Activated CD4-positive, alpha-beta memory T cell treated with anti-CD3 and anti-CD28 coated beads for 36 hours (primary cell): ENCODE data around the gene DEFB123. TPM values are rescaled to one million over a fixed set of nuclear protein-coding genes. Genes with fewer than 3 reads are reported as not detected.

Source experiments
- CTCF ChIA-PET: fragments of 350-600 bp; sonication (Branson Sonifier 250); formaldehyde crosslinking; loops from one replicate; lab custom pipeline; 2021; ENCODE audit warnings: antibody characterized with exemption, inconsistent platforms; lab: Charles Lee
- POLR2A ChIA-PET: fragments of 350-600 bp; sonication (Branson Sonifier 250); formaldehyde crosslinking; loops from one replicate; lab custom pipeline; 2021; ENCODE audit warnings: antibody characterized with exemption; lab: Charles Lee
- DNase-seq: peaks from one replicate; pipeline ENCODE4 v3.0.0-alpha.2; 2020
- H3K27ac Mint-ChIP-seq: one replicate; pipeline ENCODE4 v1.8.0; 2021; ENCODE audit warnings: mixed read lengths
- H3K27me3 Mint-ChIP-seq: one replicate; pipeline ENCODE4 v1.8.0; 2021; ENCODE audit warnings: mixed read lengths
- H3K36me3 Mint-ChIP-seq: one replicate; pipeline ENCODE4 v1.8.0; 2021; ENCODE audit warnings: mixed read lengths
- H3K4me1 Mint-ChIP-seq: one replicate; pipeline ENCODE4 v1.8.0; 2021; ENCODE audit warnings: low read depth, mixed read lengths
- H3K4me3 Mint-ChIP-seq: one replicate; pipeline ENCODE4 v1.8.0; 2021; ENCODE audit warnings: mild to moderate bottlenecking, mixed read lengths
- H3K9me3 Mint-ChIP-seq: one replicate; pipeline ENCODE4 v1.8.0; 2021; ENCODE audit warnings: mixed read lengths
- intact Hi-C: fragments of 100-400 bp; cut with micrococcal nuclease; formaldehyde crosslinking; loops from one replicate; pipeline ENCODE4 v1.15.1; 2023
- total RNA-seq, 2 experiments: library from RNA; stranded (reverse); gene quantifications; one replicate each; pipeline ENCODE4 v1.2.3, GENCODE V29; 2021

DEFB123 gene
- total RNA-seq, 2 experiments from 2014 or later = not detected

GRCh38 chr20:31475472-31476293, 35.3 kb downstream of the DEFB123 start:
- H3K9me3 Mint-ChIP-seq = no peaks in the 10 kb centered on the region
- intact Hi-C loops = no loop called here
- no peaks in the 10 kb centered on the region for H3K36me3 Mint-ChIP-seq
- CTCF ChIA-PET = interaction anchor here (3.4 kb wide), 1 partner anchor 27 kb away, joined by 20 read pairs; no protein-coding TSS in a partner anchor
- POLR2A ChIA-PET = no interaction called here
- H3K4me1 Mint-ChIP-seq = peaks cover 10% of the 10 kb centered on the region
- no peak overlapping the region for H3K4me3 Mint-ChIP-seq
- DNase-seq = no peak
- no peak overlapping the region for H3K27ac Mint-ChIP-seq
- H3K27me3 Mint-ChIP-seq = peaks cover 32% of the 10 kb centered on the region

GRCh38 chr20:31476294-31476585, 35.8 kb downstream of the DEFB123 start:
- H3K4me3 Mint-ChIP-seq = no peak overlapping the region
- no peaks in the 10 kb centered on the region for H3K9me3 Mint-ChIP-seq
- DNase-seq = no peak
- no peak overlapping the region for H3K27ac Mint-ChIP-seq
- H3K27me3 Mint-ChIP-seq = peaks cover 32% of the 10 kb centered on the region
- no peaks in the 10 kb centered on the region for H3K36me3 Mint-ChIP-seq
- intact Hi-C loops = no loop called here
- peaks cover 10% of the 10 kb centered on the region for H3K4me1 Mint-ChIP-seq
- ChIA-PET CTCF (interaction anchor here (3.4 kb wide), 1 partner anchor 27 kb away, joined by 20 read pairs; no protein-coding TSS in a partner anchor), POLR2A (no interaction called here)

GRCh38 chr20:31476643-31477215, 36.3 kb downstream of the DEFB123 start:
- Mint-ChIP-seq H3K4me3 (no peak overlapping the region), H3K36me3 (no peaks in the 10 kb centered on the region), H3K27ac (no peak overlapping the region), H3K9me3 (no peaks in the 10 kb centered on the region), H3K27me3 (peaks cover 32% of the 10 kb centered on the region), H3K4me1 (peaks cover 10% of the 10 kb centered on the region)
- CTCF ChIA-PET = no interaction called here
- intact Hi-C loops = no loop called here
- POLR2A ChIA-PET = no interaction called here
- DNase-seq = no peak

GRCh38 chr20:31484001-31484400, 43.6 kb downstream of the DEFB123 start:
- H3K27me3 Mint-ChIP-seq = peaks cover 18% of the 10 kb centered on the region
- POLR2A ChIA-PET = no interaction called here
- no peaks in the 10 kb centered on the region for H3K4me1 Mint-ChIP-seq

GRCh38 chr20:31485450-31486339, 45.3 kb downstream of the DEFB123 start:
- intact Hi-C loops = no loop called here
- ChIA-PET CTCF (interaction anchor here (0.6 to 2.1 kb wide), 4 partner anchors 17 to 127 kb away, joined by 3 to 11 read pairs (median 6); no protein-coding TSS in a partner anchor), POLR2A (no interaction called here)
- no peaks in the 10 kb centered on the region for H3K36me3 Mint-ChIP-seq
- no peaks in the 10 kb centered on the region for H3K9me3 Mint-ChIP-seq
- peaks cover 18% of the 10 kb centered on the region for H3K27me3 Mint-ChIP-seq
- no peaks in the 10 kb centered on the region for H3K4me1 Mint-ChIP-seq
- DNase-seq = peak; percentile 24
- no peak overlapping the region for H3K27ac Mint-ChIP-seq
- no peak overlapping the region for H3K4me3 Mint-ChIP-seq

More at GRCh38 chr20:31484001-31484400, 43.6 kb downstream of the DEFB123 start:
- H3K9me3 Mint-ChIP-seq = no peaks in the 10 kb centered on the region
- H3K27ac Mint-ChIP-seq = no peak overlapping the region
- H3K36me3 Mint-ChIP-seq = no peaks in the 10 kb centered on the region
- intact Hi-C loops = no loop called here
- no peak overlapping the region for H3K4me3 Mint-ChIP-seq
- DNase-seq = peak; percentile 28
- CTCF ChIA-PET = interaction anchor here (1.0 to 2.5 kb wide), 2 partner anchors 19 to 129 kb away, joined by 3 to 13 read pairs; no protein-coding TSS in a partner anchor

- H3K9me3 Mint-ChIP-seq = no peaks in the 10 kb centered on the region
- no peak overlapping the region for H3K27ac Mint-ChIP-seq
- H3K4me1 Mint-ChIP-seq = no peaks in the 10 kb centered on the region
- no peak overlapping the region for H3K4me3 Mint-ChIP-seq
- H3K27me3 Mint-ChIP-seq = peaks cover 18% of the 10 kb centered on the region
- intact Hi-C loops = no loop called here
- CTCF ChIA-PET = interaction anchor here (0.6 to 4.0 kb wide), 2 partner anchors 15 to 617 kb away, joined by 3 to 18 read pairs; no protein-coding TSS in a partner anchor
- DNase-seq = no peak
- H3K36me3 Mint-ChIP-seq = no peaks in the 10 kb centered on the region
- POLR2A ChIA-PET = no interaction called here
Measured at GRCh38 chr20:31488115-31488514, 47.7 kb downstream of the DEFB123 start.

- Mint-ChIP-seq H3K4me1 (no peaks in the 10 kb centered on the region), H3K27me3 (peaks cover 13% of the 10 kb centered on the region), H3K27ac (no peak overlapping the region), H3K36me3 (no peaks in the 10 kb centered on the region), H3K4me3 (no peak overlapping the region), H3K9me3 (no peaks in the 10 kb centered on the region)
- CTCF ChIA-PET = interaction anchor here (4.0 kb wide), 1 partner anchor 14 kb away, joined by 18 read pairs; no protein-coding TSS in a partner anchor
- DNase-seq = no peak
- intact Hi-C loops = no loop called here
- POLR2A ChIA-PET = no interaction called here
Measured at GRCh38 chr20:31489152-31489551, 48.7 kb downstream of the DEFB123 start.

- no peak overlapping the region for H3K27ac Mint-ChIP-seq
- no peaks in the 10 kb centered on the region for H3K36me3 Mint-ChIP-seq
- DNase-seq = no peak
- intact Hi-C loops = no loop called here
- no peaks in the 10 kb centered on the region for H3K9me3 Mint-ChIP-seq
- H3K27me3 Mint-ChIP-seq = peaks cover 15% of the 10 kb centered on the region
- POLR2A ChIA-PET = no interaction called here
- no peak overlapping the region for H3K4me3 Mint-ChIP-seq
- no peaks in the 10 kb centered on the region for H3K4me1 Mint-ChIP-seq
- CTCF ChIA-PET = interaction anchor here (4.0 kb wide), 1 partner anchor 12 kb away, joined by 18 read pairs; no protein-coding TSS in a partner anchor
Measured at GRCh38 chr20:31490752-31491151, 50.3 kb downstream of the DEFB123 start.

GRCh38 chr20:31494131-31494530, 53.7 kb downstream of the DEFB123 start:
- no peaks in the 10 kb centered on the region for H3K4me1 Mint-ChIP-seq
- CTCF ChIA-PET = no interaction called here
- H3K9me3 Mint-ChIP-seq = no peaks in the 10 kb centered on the region
- H3K36me3 Mint-ChIP-seq = no peaks in the 10 kb centered on the region
- peaks cover 18% of the 10 kb centered on the region for H3K27me3 Mint-ChIP-seq
- intact Hi-C loops = no loop called here
- no peak for DNase-seq
- POLR2A ChIA-PET = no interaction called here
- H3K4me3 Mint-ChIP-seq = no peak overlapping the region
- no peak overlapping the region for H3K27ac Mint-ChIP-seq

- Mint-ChIP-seq H3K36me3 (no peaks in the 10 kb centered on the region), H3K9me3 (no peaks in the 10 kb centered on the region), H3K4me1 (no peaks in the 10 kb centered on the region), H3K4me3 (no peak overlapping the region), H3K27me3 (peaks cover 18% of the 10 kb centered on the region), H3K27ac (no peak overlapping the region)
- no peak for DNase-seq
- ChIA-PET POLR2A (no interaction called here), CTCF (interaction anchor here (0.9 to 1.2 kb wide), 2 partner anchors 37 to 61 kb away, joined by 3 to 4 read pairs; no protein-coding TSS in a partner anchor)
- intact Hi-C loops = no loop called here
Measured at GRCh38 chr20:31496761-31497295, 56.4 kb downstream of the DEFB123 start.

GRCh38 chr20:31497838-31498540, 57.6 kb downstream of the DEFB123 start:
- intact Hi-C loops = no loop called here
- DNase-seq = no peak
- no peak overlapping the region for H3K27ac Mint-ChIP-seq
- POLR2A ChIA-PET = no interaction called here
- CTCF ChIA-PET = interaction anchor here (0.5 kb wide), 1 partner anchor 38 kb away, joined by 3 read pairs; no protein-coding TSS in a partner anchor
- no peaks in the 10 kb centered on the region for H3K36me3 Mint-ChIP-seq
- H3K9me3 Mint-ChIP-seq = no peaks in the 10 kb centered on the region
- no peaks in the 10 kb centered on the region for H3K4me1 Mint-ChIP-seq
- no peak overlapping the region for H3K4me3 Mint-ChIP-seq
- H3K27me3 Mint-ChIP-seq = peaks cover 18% of the 10 kb centered on the region
